ENCODE data around the gene AREL1. TPM values are rescaled to one million over a fixed set of nuclear protein-coding genes. Genes with fewer than 3 reads are reported as not detected.
"Not testable (repeated sequence)": the region's sequence is repeated elsewhere in the genome, so short reads cannot be mapped to it uniquely, and the experiment has no call there.

The AREL1 gene, protein sequence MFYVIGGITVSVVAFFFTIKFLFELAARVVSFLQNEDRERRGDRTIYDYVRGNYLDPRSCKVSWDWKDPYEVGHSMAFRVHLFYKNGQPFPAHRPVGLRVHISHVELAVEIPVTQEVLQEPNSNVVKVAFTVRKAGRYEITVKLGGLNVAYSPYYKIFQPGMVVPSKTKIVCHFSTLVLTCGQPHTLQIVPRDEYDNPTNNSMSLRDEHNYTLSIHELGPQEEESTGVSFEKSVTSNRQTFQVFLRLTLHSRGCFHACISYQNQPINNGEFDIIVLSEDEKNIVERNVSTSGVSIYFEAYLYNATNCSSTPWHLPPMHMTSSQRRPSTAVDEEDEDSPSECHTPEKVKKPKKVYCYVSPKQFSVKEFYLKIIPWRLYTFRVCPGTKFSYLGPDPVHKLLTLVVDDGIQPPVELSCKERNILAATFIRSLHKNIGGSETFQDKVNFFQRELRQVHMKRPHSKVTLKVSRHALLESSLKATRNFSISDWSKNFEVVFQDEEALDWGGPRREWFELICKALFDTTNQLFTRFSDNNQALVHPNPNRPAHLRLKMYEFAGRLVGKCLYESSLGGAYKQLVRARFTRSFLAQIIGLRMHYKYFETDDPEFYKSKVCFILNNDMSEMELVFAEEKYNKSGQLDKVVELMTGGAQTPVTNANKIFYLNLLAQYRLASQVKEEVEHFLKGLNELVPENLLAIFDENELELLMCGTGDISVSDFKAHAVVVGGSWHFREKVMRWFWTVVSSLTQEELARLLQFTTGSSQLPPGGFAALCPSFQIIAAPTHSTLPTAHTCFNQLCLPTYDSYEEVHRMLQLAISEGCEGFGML
- 43.5 and 45.5 TPM in 2 replicates for total RNA-seq

DNA sequence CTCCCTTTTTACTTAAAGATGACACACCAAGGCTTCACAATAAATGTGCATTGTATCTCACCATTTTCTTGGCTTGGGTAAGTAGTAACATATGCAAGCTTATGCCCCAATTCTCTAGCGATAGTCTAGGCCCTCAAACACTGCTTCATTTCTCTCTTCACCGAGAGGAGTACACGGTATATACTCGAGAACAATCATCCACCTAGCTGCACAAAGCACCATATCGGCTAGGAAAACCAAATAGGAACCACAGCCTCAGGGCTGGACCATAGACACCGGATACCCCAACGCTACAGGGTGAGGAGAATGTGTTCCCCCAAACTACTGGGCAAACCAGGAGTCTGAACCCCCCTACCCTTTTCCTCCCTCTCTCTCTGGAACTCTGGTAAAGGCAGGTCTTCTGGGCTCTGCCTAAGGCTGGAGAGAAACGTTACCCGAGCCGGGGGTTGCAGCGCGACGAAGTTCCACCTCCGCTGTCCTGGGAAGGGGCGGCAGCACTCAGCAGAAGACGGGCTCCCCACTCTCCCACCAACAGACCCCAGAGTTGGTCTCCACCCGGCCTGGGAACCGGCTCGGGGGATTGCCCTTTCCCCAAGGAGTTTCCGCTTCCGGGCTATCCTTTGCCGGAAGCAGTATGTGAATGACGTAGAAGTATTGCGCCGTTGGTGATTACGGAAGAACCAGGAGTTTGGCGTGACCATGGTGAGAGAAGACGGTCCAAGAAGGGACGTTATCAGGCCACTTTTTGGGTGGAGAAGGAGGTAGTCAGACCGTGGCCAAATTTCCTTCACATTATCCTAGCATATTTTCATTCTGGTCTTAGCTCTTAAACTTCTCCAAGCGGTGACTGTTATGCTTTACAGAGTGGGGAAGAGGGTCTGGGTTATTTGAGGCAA, at the start of gene AREL1, which contains the start of gene FCF1:
AREL1 (minus strand) TSS at position 582 of the 896 bp plus-strand sequence. CDS start 27,465 bp downstream, outside the sequence.
FCF1 (plus strand) TSS at position 646 of the 896 bp plus-strand sequence; CDS start at position 700, 54 bp downstream.
- H3K36me3 Mint-ChIP-seq (ENCODE audit: low read depth), result peaks cover 21% of the 10 kb centered on the region
- H3K9me3 Mint-ChIP-seq, result no peaks in the 10 kb centered on the region
- H3K4me3 Mint-ChIP-seq, result peak within 1 kb of the TSS; percentile 92
- H3K27ac Mint-ChIP-seq, result peak within 1 kb of the TSS; percentile 89
- peak; percentile 96 for DNase-seq
- H3K4me1 Mint-ChIP-seq, result peaks cover 36% of the 10 kb centered on the region
- no peaks in the 10 kb centered on the region for H3K27me3 Mint-ChIP-seq
- intact Hi-C loops (cut with micrococcal nuclease), result loop anchor here (1.0 to 5.0 kb wide), 4 partner anchors 51 to 170 kb away; partner anchors contain the start of genes DLST, LTBP2 and YLPM1

DNA sequence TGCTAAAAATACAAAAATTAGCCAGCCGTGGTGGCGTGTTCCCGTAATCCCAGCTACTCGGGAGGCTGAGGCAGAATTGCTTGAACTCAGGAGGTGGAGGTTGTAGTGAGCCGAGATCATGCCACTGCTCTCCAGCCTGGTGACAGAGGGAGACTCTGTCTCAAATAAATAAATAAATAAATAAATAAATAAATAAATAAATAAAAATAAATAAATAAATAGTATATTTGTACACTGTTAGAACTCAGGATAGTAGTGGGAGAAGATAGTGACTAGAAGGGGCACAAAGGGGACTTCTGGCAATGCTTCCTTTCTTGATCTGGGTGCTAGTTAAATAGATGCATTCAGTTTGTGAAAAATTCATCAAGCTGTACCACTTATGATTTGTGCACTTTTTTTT, 45.6 kb upstream of the AREL1 start:
- H3K27me3 Mint-ChIP-seq; DNase-seq; H3K27ac Mint-ChIP-seq; H3K4me3 Mint-ChIP-seq; intact Hi-C loops (cut with micrococcal nuclease); H3K36me3 Mint-ChIP-seq (ENCODE audit: low read depth); H3K9me3 Mint-ChIP-seq; H3K4me1 Mint-ChIP-seq: not testable (repeated sequence)

DNA sequence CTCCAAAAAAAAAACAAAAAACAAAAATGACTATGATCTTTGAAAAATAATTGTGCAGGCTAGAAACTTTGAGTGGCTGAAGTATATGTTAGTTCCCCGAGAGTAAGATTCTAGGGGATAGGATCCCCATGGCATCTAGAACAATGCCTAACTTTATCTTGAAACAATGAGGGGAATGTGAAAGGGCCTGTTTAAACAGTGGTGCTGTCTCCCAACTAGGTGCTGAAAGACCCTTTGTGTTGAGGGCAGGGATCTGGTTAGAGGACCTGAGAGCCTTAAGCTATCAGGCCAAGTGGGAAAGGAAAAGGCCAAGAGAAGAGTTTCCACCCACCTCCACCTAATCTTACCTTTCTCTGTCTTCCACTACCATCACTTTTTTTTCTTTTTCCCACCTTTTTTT, 43.4 kb upstream of the AREL1 start:
- no peak overlapping the region for H3K4me3 Mint-ChIP-seq
- no peak for DNase-seq
- peaks cover 15% of the 10 kb centered on the region for H3K9me3 Mint-ChIP-seq
- H3K27ac Mint-ChIP-seq, result no peak overlapping the region
- H3K27me3 Mint-ChIP-seq, result no peaks in the 10 kb centered on the region
- intact Hi-C loops (cut with micrococcal nuclease), result no loop called here
- no peaks in the 10 kb centered on the region for H3K4me1 Mint-ChIP-seq
- peaks cover 4% of the 10 kb centered on the region for H3K36me3 Mint-ChIP-seq (ENCODE audit: low read depth)

DNA sequence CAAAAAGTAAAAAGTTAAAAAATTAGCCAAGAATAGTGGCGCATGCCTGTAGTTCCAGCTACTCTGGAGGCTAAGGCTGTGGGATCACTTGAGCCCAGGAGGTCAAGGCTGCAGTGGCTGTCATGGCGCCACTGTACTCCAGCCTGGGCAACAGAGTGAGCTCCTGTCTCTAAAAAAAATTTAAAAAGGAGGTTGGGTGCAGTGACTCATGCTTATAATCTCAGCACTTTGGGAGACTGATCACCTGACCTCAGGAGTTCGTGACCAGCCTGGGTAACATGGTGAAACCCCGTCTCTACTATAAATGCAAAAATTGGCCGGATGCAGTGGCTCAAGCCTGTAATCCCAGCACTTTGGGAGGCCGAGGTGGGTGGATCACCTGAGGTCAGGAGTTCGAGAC, 42.0 kb upstream of the AREL1 start:
- H3K9me3 Mint-ChIP-seq, result peaks cover 15% of the 10 kb centered on the region
- no peak overlapping the region for H3K4me3 Mint-ChIP-seq
- H3K36me3 Mint-ChIP-seq (ENCODE audit: low read depth), result peaks cover 4% of the 10 kb centered on the region
- DNase-seq, result no peak
- H3K27me3 Mint-ChIP-seq, result no peaks in the 10 kb centered on the region
- intact Hi-C loops (cut with micrococcal nuclease), result no loop called here
- H3K27ac Mint-ChIP-seq, result no peak overlapping the region
- no peaks in the 10 kb centered on the region for H3K4me1 Mint-ChIP-seq

DNA sequence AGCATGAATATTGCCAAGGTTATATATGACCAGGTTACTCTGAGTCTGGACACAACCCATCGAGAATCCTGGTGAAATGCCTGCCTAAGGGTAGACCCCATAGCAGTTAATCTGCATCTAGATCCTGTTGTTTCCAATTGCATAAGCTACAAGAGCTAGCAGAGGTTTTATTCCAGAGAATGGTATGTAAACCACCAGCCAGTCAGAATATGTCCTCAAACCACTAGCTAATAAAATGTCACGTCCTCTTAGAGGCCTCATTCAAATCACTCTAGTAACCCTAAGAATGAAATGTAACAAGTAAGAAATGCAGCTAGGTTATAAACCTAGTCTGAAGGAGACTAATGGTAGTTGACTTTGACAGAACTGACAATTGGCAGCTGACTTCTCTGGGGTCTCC, 41.3 kb upstream of the AREL1 start:
- H3K9me3 Mint-ChIP-seq, result peaks cover 15% of the 10 kb centered on the region
- H3K36me3 Mint-ChIP-seq (ENCODE audit: low read depth), result peaks cover 4% of the 10 kb centered on the region
- H3K4me3 Mint-ChIP-seq, result no peak overlapping the region
- intact Hi-C loops (cut with micrococcal nuclease), result no loop called here
- no peak for DNase-seq
- no peak overlapping the region for H3K27ac Mint-ChIP-seq
- H3K27me3 Mint-ChIP-seq, result no peaks in the 10 kb centered on the region
- no peaks in the 10 kb centered on the region for H3K4me1 Mint-ChIP-seq

DNA sequence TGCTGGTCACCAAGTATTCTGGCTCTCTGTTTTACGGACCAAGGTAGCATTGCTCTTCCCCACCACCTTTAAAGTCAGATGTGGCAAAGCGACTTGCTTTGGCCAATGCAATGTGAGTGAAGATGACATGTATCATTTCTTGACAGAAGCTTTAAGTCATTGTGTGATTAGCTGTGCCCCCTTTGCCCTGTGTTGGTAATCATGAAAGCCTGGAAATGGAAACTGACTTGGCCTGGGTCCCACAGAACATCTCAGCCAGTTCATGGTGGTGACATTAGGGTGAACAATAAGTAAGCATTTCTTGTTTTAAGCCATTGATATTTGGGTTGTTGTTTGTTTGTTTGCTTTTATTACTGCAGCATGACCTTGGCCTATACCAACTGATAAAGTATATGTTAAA, 34.4 kb upstream of the AREL1 start:
- no peak for DNase-seq
- Mint-ChIP-seq H3K9me3 (peaks cover 5% of the 10 kb centered on the region), H3K27ac (no peak overlapping the region), H3K36me3 (ENCODE audit: low read depth) (peaks cover 1% of the 10 kb centered on the region), H3K4me1 (no peaks in the 10 kb centered on the region), H3K4me3 (no peak overlapping the region), H3K27me3 (no peaks in the 10 kb centered on the region)
- intact Hi-C loops (cut with micrococcal nuclease), result no loop called here

DNA sequence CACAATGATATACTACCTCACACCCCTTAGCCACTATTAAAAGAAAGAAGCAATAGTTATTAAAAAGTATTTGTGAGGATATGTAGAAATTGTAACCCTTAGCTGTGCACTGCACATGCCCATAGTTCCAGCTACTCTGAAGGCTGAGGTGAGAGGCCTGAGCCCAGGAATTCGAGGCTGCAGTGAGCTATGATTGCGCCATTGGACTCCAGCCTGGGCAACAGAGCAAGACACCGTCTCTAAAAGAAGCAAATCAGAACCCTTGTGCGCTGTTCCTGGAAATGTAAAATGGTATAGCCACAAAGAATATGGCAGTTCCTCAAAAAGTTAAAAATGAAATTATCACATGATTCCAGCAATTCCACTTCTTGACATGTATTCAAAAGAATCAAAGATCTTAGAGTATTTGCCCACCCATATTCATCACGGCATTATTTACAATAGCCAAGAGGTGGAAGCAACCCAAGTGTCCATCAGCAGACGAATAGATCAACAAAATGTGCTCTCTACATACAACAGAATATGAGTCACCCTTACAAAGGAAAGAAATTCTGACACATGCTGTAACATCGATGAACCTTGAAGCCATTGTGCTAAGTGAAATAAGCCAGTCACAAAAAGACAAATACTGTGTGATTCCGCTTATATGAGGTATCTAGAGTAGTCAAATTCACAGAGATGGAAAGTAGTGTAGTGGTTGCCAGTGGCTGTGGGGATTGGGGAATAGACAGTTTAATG, 26.6 kb upstream of the AREL1 start:
- intact Hi-C loops (cut with micrococcal nuclease), result no loop called here
- H3K27me3 Mint-ChIP-seq, result no peaks in the 10 kb centered on the region
- H3K36me3 Mint-ChIP-seq (ENCODE audit: low read depth), result peaks cover 31% of the 10 kb centered on the region
- H3K9me3 Mint-ChIP-seq, result no peaks in the 10 kb centered on the region
- no peak overlapping the region for H3K4me3 Mint-ChIP-seq
- peaks cover 2% of the 10 kb centered on the region for H3K4me1 Mint-ChIP-seq
- DNase-seq, result no peak
- H3K27ac Mint-ChIP-seq, result no peak overlapping the region

DNA sequence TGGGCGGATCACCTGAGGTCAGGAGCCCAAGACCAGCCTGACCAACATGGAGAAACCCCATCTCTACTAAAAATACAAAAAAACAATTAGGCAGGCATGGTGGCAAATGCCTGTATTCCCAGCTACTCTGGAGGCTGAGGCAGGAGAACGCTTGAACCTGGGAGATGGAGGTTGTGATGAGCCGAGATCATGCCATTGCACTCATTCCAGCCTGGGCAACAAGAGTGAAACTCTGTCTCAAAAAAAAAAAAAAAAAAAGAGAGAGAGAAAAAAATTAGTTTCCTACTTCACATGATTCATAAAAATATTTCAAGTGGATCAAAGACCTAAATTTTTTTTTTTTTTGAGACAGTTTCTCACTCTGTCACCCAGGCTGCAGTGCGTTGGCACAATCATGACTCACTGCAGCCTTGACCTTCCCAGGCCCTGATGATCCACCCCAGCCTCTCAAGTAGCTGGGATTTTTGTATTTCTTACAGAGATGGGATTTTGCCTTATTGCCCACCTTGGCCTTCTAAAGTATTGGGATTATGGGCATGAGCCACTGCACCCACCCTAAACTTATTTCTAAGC, 25.0 kb upstream of the AREL1 start:
- DNase-seq, result no peak
- no peak overlapping the region for H3K4me3 Mint-ChIP-seq
- intact Hi-C loops (cut with micrococcal nuclease), result no loop called here
- peaks cover 2% of the 10 kb centered on the region for H3K4me1 Mint-ChIP-seq
- peaks cover 40% of the 10 kb centered on the region for H3K36me3 Mint-ChIP-seq (ENCODE audit: low read depth)
- H3K9me3 Mint-ChIP-seq, result no peaks in the 10 kb centered on the region
- no peaks in the 10 kb centered on the region for H3K27me3 Mint-ChIP-seq
- H3K27ac Mint-ChIP-seq, result no peak overlapping the region

DNA sequence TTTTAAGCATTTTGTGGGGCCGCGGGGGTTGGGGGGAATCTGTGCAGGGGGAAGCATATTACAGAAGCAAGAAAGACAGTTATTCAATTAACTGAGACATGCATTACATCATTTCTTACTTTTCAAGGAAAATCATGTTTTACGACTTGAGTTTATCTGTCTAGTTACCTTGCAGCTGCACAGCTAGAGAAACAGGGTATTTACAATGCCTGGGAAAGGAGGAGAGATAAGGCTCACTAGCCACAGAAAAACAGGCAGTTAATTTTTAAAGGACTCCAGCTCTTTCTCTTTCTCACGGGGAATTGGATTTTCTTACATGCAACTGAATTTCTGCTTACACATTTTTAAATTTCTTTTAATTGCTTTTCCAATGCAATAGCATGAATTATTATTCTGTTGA, 22.2 kb upstream of the AREL1 start:
- peaks cover 2% of the 10 kb centered on the region for H3K4me1 Mint-ChIP-seq
- intact Hi-C loops (cut with micrococcal nuclease), result no loop called here
- no peak overlapping the region for H3K27ac Mint-ChIP-seq
- peaks cover 52% of the 10 kb centered on the region for H3K36me3 Mint-ChIP-seq (ENCODE audit: low read depth)
- H3K9me3 Mint-ChIP-seq, result no peaks in the 10 kb centered on the region
- H3K27me3 Mint-ChIP-seq, result no peaks in the 10 kb centered on the region
- no peak overlapping the region for H3K4me3 Mint-ChIP-seq
- no peak for DNase-seq

DNA sequence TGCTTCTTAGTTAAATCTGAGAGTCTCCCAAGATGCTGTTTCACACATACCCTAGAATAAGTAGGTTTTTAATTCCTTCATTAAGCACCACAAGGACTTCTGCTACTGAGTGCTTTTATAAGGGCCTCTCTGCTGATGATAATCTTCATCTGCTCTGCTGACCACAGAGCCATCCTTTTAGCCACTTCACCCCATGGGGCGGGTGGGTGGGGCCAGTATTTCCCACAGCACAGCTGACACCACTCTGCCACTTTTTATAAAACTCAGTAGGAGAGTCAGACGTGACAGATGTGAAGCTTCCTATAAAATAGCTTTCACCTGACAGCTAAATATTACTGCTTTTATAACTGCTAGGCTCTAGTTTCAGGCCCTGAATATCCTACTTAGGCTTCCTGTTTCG, 20.3 kb upstream of the AREL1 start:
- no peak overlapping the region for H3K27ac Mint-ChIP-seq
- intact Hi-C loops (cut with micrococcal nuclease), result no loop called here
- H3K4me1 Mint-ChIP-seq, result no peaks in the 10 kb centered on the region
- no peaks in the 10 kb centered on the region for H3K27me3 Mint-ChIP-seq
- H3K4me3 Mint-ChIP-seq, result no peak overlapping the region
- H3K36me3 Mint-ChIP-seq (ENCODE audit: low read depth), result peaks cover 49% of the 10 kb centered on the region
- DNase-seq, result no peak
- no peaks in the 10 kb centered on the region for H3K9me3 Mint-ChIP-seq

DNA sequence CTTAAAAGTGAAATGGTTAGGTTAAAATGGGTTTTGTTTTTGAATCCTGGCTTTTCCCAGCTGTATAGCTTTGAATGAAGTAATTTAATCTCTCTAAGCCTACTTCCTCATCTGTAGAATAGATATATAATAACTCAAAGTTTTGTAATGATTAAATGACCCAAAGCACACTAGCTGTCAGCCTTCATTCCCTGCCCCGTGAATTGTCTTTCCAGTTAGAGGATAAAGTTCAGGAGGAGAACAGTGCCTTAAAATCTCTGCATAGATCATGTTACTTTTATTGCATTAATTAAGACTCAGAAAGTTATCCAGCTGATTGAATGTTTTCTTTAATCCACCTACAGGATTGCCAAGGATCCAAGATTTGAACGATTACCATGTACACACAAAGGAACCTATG, 19.5 kb upstream of the AREL1 start:
- Mint-ChIP-seq H3K4me1 (no peaks in the 10 kb centered on the region), H3K27me3 (no peaks in the 10 kb centered on the region), H3K36me3 (ENCODE audit: low read depth) (peaks cover 49% of the 10 kb centered on the region), H3K4me3 (no peak overlapping the region), H3K9me3 (no peaks in the 10 kb centered on the region), H3K27ac (no peak overlapping the region)
- intact Hi-C loops (cut with micrococcal nuclease), result no loop called here
- no peak for DNase-seq

DNA sequence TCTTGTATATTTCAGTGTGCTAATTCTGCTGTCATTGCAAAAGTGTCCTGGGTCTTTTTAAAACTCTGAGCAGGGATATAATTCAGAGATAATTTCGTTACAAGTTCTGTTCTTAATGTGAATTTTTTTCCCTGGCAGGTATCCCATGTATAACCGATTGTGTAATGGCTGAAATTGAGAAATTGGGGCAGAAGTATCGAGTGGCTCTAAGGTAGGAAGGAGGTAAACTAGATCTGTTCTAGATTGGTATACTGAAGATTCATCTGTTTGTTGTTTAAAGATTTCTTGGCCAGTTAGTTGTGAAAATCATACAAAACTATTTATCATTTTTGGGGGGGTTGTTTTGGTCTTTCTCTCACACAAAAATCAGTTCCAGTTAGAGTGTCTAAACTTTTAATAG, 10.3 kb upstream of the AREL1 start:
- Mint-ChIP-seq H3K27ac (no peak overlapping the region), H3K27me3 (no peaks in the 10 kb centered on the region), H3K4me1 (no peaks in the 10 kb centered on the region), H3K4me3 (no peak overlapping the region), H3K36me3 (ENCODE audit: low read depth) (peaks cover 36% of the 10 kb centered on the region), H3K9me3 (no peaks in the 10 kb centered on the region)
- intact Hi-C loops (cut with micrococcal nuclease), result no loop called here
- no peak for DNase-seq

DNA sequence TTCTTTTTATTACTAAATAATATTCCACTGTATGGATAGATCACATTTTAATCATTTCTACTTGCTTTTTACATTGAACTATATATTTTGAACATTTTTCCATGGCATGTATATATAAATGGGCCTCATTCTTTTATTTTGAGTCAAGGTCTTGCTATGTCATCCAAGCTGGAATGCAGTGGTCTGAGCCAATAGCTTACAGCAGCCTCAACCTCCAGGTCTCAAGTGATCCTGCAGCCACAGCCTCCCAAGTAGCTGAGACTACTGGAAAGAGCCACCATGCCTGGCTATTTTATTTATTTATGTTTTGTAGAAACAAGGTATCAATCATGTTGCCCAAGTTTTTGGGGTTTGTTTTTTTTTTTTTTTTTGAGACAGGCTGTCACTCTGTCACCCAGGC, 7.6 kb upstream of the AREL1 start:
- intact Hi-C loops (cut with micrococcal nuclease), result no loop called here
- DNase-seq, result no peak
- H3K27ac Mint-ChIP-seq, result no peak overlapping the region
- H3K27me3 Mint-ChIP-seq, result no peaks in the 10 kb centered on the region
- no peak overlapping the region for H3K4me3 Mint-ChIP-seq
- H3K4me1 Mint-ChIP-seq, result peaks cover 4% of the 10 kb centered on the region
- no peaks in the 10 kb centered on the region for H3K9me3 Mint-ChIP-seq
- peaks cover 36% of the 10 kb centered on the region for H3K36me3 Mint-ChIP-seq (ENCODE audit: low read depth)

Data from activated CD4-positive, alpha-beta T cell treated with anti-CD3 and anti-CD28 coated beads, Interleukin-2, amount 10 ng/mL, durations not matched to agents 24 days and 14 days (primary cell).